IPS-20b (cell line): ENCODE measurements around the gene ARID5B.

Experiments used
- H3K27ac ChIP-seq: one replicate; pipeline ENCODE4 v1.5.1; 2013; ENCODE audit warnings: low read length
- H3K27me3 ChIP-seq: 2 replicates; pipeline ENCODE4 v1.6.1; 2013; ENCODE audit warnings: mild to moderate bottlenecking, low read length, inconsistent platforms; ENCODE audit not compliant: insufficient read depth
- H3K36me3 ChIP-seq: 2 replicates; pipeline ENCODE4 v1.6.1; 2013; ENCODE audit warnings: low read depth, mild to moderate bottlenecking, inconsistent platforms, low read length, moderate library complexity; ENCODE audit not compliant: insufficient read depth
- H3K4me1 ChIP-seq: 2 replicates; pipeline ENCODE4 v1.6.1; 2013; ENCODE audit warnings: mild to moderate bottlenecking, control low read depth, inconsistent platforms, low read length, moderate library complexity; ENCODE audit not compliant: insufficient read depth
- H3K4me3 ChIP-seq: 2 replicates; pipeline ENCODE4 v1.5.1; 2013; ENCODE audit warnings: mild to moderate bottlenecking, low read length, inconsistent platforms
- H3K9ac ChIP-seq: 2 replicates; pipeline ENCODE4 v1.6.1; 2013; ENCODE audit warnings: low read depth, mild to moderate bottlenecking, inconsistent platforms, low read length, moderate library complexity
- H3K9me3 ChIP-seq: 2 replicates; pipeline ENCODE4 v1.6.1; 2013; ENCODE audit warnings: mild to moderate bottlenecking, low read depth, low read length, inconsistent platforms; ENCODE audit not compliant: insufficient read depth

Gene ARID5B

DNA sequence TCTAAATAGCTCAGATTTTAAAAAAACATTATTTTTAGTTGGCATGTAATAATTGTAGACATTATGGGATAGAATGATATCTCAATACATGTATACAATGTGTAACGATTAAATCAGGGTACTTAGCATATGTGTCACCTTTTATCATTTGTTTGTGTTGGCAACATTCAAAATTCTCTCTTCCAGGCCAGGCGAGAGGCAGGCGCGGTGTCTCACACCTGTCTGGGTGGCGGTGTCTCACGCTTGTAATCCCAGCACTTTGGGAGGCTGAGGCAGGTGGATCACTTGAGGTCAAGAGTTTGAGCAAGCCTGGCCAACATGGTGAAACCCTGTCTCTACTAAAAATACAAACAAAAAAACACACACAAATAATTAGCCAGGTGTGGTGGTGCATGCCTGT lies 215.4 kb downstream of the ARID5B start:
- no peak overlapping the region for H3K4me3 ChIP-seq
- H3K27ac ChIP-seq = no peak overlapping the region
- H3K27me3 ChIP-seq = no peaks in the 10 kb centered on the region
- no peaks in the 10 kb centered on the region for H3K9me3 ChIP-seq
- H3K9ac ChIP-seq = no peak overlapping the region
- H3K36me3 ChIP-seq = no peaks in the 10 kb centered on the region
- H3K4me1 ChIP-seq = no peaks in the 10 kb centered on the region

DNA sequence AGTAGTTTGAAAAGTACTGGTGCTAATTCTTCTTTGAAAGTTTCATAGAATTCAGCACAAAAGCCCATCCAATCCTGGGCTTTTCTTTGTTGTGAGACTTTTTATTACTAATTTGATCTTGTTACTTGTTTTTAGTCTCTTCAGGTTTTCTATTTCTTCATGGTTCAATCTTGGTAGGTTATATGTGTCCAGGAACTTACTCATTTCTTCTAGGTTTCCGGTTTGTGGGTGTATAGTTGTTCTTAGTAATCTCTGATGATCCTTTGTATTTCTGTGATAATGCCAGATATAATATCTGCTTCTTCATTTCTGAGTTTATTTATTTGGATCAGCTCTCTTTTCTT lies 219.7 kb downstream of the ARID5B start:
- H3K27ac ChIP-seq = no peak overlapping the region

DNA sequence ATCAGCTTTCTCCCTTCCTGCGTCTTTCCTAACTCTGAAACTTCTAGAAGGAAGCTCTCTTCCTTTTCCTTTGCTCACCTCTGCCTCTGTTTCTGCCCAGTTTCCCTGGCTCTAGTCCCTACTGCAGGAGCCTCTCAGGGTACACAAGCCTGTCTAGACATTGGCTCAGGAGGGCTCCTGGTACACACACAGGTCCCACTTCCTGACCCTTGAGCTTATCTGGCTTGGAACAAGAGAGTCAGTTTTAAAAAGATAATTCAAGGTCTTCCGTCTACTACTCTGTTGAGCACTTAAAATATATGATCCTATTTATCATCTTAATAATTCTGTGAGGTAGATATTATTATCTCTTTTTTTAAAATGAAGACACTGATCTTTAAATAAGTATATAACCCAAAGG lies 226.5 kb downstream of the ARID5B start:
- Histone ChIP-seq H3K4me1 (no peaks in the 10 kb centered on the region), H3K9ac (no peak overlapping the region), H3K4me3 (no peak overlapping the region), H3K9me3 (no peaks in the 10 kb centered on the region), H3K27ac (no peak overlapping the region), H3K36me3 (no peaks in the 10 kb centered on the region), H3K27me3 (no peaks in the 10 kb centered on the region)

More for the DNA sequence above, 219.7 kb downstream of the ARID5B start:
- Histone ChIP-seq H3K36me3 (no peaks in the 10 kb centered on the region), H3K4me1 (no peaks in the 10 kb centered on the region), H3K4me3 (no peak overlapping the region), H3K27me3 (no peaks in the 10 kb centered on the region), H3K9ac (no peak overlapping the region), H3K9me3 (no peaks in the 10 kb centered on the region)

DNA sequence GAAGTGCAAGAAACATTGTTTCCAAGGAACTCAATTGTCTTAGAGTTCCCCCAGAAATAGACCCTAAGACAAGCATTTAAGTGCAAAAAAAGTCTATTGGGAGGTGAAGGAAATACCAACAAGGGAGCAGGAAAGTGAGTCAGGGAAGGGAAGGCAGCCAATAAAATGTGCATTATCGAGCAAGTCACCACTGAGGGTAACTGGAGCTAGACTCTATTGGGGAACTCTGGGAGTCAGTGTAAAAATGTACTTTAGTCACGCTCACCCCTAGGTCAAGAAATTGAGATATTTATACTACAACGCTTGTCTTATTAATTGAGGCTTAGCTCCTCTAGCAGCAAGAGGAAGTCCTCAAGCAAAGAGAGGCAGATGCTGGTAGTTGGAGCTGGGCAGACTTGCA lies 229.4 kb downstream of the ARID5B start:
- Histone ChIP-seq H3K27me3 (no peaks in the 10 kb centered on the region), H3K36me3 (no peaks in the 10 kb centered on the region), H3K27ac (no peak overlapping the region), H3K9me3 (no peaks in the 10 kb centered on the region), H3K4me3 (no peak overlapping the region), H3K9ac (no peak overlapping the region), H3K4me1 (no peaks in the 10 kb centered on the region)

DNA sequence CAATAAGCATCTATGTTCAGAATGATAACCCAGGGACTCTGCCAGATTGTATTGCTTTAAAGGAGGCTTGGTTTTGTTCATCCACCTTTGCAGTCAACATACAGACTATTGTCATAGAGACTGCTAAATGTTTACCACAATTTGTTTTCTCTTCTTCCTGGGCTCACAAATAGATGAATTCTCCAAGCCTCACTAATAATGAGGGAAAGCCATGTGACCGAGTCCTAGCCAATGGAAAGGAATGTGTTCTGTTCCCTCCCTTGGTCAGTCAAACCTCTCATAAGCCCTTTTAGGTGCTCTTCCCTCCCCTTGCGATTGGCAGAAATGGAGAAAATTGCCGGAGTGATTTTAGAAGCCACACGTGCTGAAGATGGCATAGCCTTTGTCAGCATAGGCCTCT lies 230.2 kb downstream of the ARID5B start:
- H3K9me3 ChIP-seq = no peaks in the 10 kb centered on the region
- no peaks in the 10 kb centered on the region for H3K27me3 ChIP-seq
- no peaks in the 10 kb centered on the region for H3K4me1 ChIP-seq
- H3K9ac ChIP-seq = no peak overlapping the region
- no peaks in the 10 kb centered on the region for H3K36me3 ChIP-seq
- no peak overlapping the region for H3K4me3 ChIP-seq
- no peak overlapping the region for H3K27ac ChIP-seq

DNA sequence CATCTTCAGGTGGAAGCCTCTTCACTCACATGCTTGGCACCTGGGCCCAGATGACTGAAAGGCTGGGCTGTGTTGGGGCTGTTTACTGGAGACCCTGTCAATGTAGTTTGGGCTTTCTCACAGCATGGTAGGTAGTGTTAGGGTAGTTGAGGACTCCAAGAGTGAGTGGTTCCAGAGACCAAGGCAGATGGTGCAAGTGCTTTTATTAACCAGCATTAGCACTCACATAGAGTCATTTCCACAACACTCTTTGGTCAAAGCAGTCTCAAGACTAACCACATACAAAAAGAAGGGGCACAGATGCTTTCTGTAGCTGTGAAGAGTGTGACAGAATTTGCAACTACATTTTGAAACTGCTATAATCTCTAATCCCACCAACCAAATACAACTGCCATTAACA lies 232.1 kb downstream of the ARID5B start:
- Histone ChIP-seq H3K9ac (no peak overlapping the region), H3K27ac (no peak overlapping the region), H3K36me3 (no peaks in the 10 kb centered on the region), H3K4me1 (no peaks in the 10 kb centered on the region), H3K9me3 (peaks cover 10% of the 10 kb centered on the region; the same call in 1 of the 2 replicates), H3K4me3 (no peak overlapping the region), H3K27me3 (no peaks in the 10 kb centered on the region)

DNA sequence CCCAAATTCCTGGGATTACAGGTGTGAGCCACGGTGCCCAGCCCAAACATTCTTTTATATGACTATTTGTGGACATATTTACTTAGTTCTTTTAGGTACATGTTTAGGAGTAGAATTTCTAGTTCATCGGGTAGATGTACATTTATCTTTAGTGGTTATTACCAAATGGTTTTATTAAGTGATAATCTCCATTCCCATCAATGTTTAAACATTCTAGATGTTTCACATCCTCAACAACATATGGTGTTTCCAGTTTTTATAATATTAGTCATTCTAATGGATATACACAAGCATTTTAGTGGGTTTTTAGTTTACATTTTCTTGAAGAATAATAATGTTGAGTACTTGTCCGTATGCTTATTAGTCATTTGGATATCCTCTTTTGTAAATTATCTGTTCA lies 235.4 kb downstream of the ARID5B start:
- no peaks in the 10 kb centered on the region for H3K27me3 ChIP-seq
- no peak overlapping the region for H3K9ac ChIP-seq
- peaks cover 10% of the 10 kb centered on the region; the same call in 1 of the 2 replicates for H3K9me3 ChIP-seq
- no peak overlapping the region for H3K27ac ChIP-seq
- H3K36me3 ChIP-seq = no peaks in the 10 kb centered on the region
- H3K4me1 ChIP-seq = no peaks in the 10 kb centered on the region
- no peak overlapping the region for H3K4me3 ChIP-seq
